ENCODE data around the gene LIN54.
"Not testable (repeated sequence)": the region's sequence is repeated elsewhere in the genome, so short reads cannot be mapped to it uniquely, and the experiment has no call there.

Gene LIN54

DNA sequence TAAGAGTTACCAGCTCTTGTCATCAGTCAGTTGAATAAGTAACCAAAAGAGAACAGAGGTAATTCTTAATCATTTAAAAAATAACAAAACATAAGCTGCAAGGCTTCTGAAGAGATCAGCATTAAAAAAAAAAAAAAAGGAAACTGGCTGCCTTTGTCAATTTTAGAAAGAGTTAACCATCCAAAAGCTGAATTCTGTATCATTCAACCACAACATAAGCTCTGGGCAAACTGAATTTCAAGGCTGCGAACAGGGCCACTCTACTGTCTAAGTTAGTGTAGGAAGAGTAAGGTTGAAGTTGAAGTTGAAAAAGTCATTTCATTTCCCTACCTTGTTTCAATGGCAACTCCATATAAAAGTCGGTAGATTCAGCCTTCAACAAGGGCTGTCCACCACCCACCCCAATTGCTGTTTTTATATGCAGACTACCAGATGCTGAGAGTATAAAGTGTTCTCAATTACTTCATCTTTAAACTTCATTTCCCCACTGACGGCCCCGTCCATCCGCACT, 1.1 kb upstream of the LIN54 start:
- no peak for DNase-seq

DNA sequence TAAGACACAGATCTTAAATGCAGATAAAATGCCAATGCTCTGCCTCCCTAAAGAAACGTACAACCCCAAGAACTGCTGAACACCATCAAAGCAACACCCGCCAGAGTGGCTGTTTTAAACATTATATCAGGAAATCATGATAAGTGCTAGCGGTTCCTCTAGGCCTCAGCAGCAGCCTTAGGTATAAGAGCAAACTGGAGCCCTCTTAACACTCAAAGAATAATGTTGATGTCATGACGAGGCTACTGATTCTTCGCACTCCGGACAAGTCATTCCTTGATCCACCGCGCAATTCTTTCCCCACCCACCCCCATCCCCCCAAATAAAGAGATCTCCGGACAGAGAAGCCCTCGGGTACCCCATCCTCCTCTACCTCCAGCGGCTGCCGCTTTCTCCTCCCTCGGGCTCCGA, 507 bp downstream of the LIN54 start:
- DNase-seq: no peak

DNA sequence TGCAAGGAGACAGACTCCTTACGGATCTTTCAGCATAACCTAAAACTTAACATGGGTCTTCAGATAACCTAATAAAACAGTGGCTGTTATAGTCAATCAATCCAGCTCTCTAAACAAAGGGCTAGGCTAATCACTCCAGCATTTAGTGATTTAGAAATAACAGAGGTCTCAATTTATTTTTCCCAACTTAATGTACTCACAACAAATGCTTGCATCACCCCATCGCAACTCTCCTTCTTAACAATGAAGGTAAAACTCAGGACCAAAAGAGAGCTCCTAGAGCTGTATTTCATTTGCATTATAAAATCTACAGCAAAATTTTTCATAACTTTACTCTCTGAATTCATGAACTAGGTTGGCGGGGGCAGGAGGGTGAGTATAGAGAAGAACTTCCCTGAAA, 1.1 kb downstream of the LIN54 start:
- DNase-seq: no peak

DNA sequence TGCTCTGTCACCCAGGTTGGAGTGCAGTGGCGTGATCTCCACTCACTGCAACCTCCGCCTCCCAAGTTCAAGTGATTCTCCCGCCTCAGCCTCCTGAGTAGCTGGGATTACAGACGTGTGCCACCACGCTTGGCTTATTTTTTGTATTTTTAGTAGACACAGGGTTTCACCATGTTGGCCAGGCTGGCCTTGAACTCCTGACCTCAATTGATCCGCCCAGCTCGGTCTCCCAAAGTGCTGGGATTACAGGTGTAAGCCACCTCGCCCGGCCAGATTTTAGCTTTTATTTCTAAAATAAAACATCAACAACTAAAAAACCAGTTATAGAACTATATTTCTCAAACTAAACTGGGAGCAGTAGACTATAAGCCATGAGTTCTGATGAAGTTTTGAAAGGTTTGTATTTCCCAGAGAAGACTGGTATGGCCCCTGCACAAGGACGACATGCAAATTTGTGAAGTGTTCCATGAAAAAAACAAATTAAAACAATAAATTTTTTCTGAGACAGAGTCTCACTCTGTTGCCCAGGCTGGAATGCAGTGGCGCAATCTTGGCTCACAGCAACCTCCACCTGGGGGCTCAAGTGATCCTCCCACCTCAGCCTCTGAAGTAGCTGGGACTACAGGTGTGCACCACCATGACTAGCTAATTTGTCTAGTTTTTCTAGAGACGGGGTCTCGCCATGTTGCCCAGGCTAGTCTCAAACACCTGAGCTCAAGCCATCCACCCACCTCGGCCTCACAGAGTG, 7.4 kb downstream of the LIN54 start:
- not testable (repeated sequence) for DNase-seq

DNA sequence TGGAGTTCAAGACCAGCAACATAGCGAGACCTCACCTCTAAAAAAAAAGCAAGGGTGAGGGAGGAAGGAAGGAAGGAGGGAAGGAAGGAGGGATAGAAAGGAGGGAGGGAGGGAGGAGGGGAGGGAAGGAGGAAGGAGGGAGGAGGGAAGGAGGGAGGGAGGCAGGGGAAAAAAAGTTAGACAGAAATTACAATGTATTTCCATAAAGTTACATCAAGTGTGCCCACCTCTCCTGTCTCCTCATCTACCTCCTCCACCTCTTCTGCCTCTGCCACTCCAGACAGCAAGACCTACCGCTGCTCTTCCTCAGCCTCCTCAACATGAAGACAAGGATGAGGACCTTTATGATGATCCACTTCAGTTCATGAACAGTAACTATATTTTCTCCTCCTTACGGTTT, 8.3 kb downstream of the LIN54 start:
- DNase-seq: no peak

DNA sequence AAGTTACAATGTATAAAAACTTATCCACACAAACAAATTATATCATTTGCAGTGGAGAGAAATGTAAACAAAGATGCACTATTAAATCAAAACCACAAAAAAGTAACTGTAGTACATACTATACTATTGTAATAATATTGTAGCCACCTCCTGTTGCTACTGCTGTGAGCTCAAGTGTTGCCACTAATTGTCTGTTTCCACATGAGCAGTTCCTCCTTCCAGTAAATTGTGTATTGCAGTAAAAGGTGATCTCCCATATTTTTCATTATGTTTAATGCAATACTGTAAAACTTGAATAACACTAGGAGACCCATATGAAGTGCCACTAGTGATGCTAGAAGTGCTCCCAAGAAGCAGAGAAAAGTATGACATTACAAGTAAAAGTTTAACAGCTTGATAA, 11.7 kb downstream of the LIN54 start:
- DNase-seq: no peak

DNA sequence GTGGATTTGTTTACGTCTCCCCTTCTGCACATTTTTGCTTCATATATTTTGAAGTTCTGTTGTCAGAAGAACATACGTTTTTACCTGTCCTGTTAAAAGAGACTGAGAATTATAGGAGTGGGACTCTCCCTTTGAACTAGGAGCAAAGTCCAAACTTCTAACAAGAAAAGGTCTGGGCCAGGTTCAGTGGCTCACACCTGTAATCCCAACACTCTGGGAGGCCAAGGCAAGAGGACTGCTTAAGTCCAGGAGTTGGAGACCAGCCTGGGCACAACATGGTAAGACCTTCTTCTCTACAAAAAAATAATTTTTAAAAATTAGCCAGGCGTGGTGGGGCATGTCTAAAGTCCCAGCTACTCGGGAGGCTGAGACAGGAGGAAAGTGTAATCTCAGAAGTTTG, 15.8 kb downstream of the LIN54 start:
- DNase-seq: no peak

DNA sequence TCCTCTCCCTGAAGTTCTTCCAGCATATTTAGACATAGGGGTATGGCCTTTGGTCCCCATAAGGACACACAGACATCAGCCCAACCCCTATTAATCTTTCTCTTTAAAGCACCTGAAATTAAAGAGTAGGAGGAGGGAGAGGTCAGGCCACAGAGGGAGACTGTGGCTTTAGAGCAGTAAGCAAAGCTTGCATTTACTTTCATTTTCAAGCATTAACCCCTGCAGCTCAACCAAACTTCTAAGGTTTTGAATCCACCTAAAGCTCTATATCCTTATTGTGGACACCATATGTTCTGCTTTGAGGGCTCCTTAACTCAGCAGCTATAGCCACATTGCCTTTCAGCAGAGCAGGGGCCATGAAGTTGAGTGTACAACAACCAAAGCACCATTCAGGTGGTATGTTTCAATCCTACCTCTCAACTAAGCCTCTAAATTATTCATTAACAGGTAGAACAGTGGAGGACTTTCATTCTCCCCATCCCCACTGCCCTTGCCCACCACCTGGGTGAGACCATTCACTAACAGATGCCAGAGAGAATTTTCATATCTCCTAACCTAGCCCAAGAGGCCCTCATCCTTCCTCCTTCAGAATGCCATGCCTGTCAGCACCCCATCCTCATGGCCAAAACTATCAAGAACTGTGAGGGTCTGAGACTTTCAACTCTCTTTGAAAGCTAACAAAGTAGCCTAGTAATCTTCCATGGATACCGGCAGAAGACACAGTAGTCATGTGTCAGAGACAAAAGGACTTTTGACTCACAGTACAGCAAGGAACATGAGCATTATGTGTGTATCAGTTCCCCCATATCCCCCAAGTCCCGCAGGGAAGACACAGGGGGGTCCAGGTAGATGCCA, 20.8 kb downstream of the LIN54 start:
- no peak for DNase-seq

DNA sequence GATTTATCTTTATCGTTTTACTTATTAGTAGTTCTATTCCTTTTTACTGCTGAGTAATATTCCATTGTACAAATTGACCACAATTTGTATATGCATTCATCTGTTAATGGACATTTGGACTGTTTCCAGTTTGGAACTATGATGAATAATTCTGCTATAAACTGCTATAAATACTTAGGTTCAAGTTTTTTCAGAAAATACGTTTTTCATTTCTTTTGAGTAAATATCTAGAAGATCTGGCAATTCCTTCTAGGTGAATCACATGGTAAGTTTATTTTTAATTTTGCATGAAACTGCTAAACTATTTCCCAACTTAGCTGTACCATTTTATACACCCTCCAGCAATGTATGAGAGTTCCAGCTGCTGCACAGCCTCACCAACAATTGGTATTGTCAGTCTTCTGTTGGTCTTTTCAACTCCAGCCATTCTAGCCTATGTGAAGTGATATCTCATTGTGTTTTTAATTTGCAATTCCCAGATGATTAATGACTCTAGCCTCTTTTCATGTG, 22.2 kb downstream of the LIN54 start:
- no peak for DNase-seq

DNA sequence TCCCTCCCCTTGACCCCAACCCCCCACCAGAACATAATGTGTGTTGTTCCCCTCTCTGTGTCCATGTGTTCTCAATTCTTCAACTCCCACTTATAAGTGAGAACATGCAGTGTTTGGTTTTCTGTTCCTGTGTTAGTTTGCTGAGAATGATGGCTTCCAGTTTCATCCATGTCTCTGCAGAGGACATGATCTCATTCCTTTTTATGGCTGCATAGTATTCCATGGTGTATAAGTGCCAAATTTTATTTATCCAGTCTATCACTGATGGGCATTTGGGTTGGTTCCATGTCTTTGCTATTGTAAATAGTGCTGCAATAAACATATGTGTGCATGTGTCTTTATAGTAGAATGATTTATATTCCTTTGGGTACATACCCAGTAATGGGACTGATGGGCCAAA, 23.1 kb downstream of the LIN54 start:
- not testable (repeated sequence) for DNase-seq

DNA sequence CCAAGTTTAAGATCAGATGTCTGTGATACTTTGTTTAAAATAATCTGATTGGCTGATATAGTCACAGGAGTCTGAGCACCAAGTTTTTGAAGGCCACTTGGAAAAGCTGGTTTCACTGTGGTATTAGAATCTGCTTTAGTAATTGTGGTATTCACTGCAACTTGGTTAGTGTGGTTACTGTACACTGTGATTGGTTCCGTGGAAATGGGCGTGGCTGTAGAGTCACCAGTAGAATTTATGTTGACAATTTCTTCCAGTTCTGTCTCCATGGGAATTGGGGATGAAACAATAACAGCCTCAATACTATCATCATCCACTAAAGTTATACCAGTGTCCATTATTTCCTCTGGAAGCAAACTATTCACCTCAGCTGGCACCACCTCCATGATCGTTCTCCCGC, 26.2 kb downstream of the LIN54 start:
- no peak for DNase-seq

DNA sequence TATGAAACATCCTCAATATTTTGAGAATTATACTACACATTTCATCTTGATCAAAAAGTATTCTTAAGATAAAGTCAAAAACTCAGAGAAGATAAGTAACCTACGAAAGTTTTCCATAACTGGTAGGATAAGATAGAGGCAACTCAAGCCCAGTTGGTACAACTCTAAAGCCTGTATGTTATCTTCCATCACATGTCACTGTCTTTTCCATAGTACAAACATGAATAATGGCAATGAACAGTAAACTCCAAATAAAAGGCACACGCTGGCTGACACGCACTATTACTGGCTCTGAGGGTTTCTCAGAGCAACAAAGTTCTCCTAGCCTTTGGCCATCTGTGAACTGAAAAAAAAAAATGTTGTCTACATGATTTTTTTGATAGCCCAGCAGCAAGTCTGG, 27.2 kb downstream of the LIN54 start:
- no peak for DNase-seq

DNA sequence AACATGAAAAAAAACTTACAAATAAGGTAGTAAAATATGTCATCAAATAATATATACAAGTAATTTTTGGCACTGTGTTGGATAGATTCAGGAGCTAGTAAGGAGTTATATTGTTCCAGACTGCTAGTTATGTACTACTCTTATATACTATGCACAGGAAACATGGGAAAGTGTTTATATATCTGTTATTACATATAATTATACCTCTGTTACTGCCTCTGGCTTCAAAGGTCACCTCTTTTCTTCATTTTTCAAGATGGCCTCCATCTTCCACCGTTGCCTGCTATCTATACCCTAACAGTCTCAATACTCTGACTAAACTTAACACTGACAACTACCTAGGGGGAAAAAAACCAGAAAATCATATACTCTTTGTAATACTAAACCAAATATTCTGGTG, 29.5 kb downstream of the LIN54 start:
- DNase-seq: no peak

DNA sequence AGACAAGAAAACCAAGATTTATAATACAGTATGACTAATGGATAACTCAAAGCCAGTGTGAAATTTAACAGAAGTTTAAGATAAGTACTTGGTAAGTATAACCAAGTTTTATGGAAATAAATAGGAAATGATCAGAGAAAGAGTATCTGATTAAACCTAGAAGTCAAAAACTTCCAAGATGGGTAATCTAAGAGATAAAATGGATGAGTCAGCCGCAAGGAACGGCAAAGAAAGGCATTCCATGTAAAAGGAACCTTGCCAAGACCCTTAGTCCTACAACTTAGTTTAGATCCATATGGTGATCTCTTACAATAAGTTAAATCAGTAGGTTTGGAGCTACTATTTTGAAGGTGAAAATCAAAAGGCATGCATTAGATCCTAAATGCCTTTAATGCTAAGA, 34.8 kb downstream of the LIN54 start:
- DNase-seq: no peak

DNA sequence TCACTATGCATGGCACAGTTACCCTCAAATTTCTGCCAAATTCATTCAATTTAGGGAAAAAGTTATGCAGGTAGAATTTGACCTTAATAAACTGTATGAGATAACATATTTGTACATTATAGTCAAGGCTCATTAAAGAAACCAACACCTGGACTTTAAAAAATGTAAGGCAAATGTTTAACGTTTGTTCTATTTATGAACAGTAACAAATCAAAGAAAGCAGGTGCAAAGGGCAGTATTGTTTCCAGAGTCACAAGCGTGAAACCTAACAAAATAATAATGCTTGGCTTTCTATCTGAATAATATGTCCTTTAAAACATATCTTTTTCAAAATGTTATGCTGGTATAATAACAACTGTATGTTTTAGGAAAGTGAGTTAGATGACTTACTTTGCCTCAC, 41.2 kb downstream of the LIN54 start:
- no peak for DNase-seq

DNA sequence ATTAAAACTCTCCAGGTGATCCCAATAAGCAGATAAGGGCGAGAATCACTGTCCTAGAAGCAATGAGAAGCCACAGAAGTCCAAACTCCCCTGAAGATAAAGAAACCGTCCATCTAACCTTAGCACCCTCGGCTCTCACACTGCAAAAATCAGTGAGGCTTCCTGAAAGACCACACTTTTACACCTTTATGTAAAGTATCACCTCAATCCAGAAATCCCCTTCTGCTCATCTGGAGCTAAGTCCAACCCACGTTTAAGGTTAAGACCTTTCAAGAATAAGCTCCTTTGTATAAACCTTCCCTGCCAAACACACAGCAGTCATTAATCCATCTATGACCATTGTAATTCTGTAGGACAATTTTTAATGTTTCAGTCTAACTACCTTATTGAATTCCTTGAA, 41.7 kb downstream of the LIN54 start:
- DNase-seq: no peak

DNA sequence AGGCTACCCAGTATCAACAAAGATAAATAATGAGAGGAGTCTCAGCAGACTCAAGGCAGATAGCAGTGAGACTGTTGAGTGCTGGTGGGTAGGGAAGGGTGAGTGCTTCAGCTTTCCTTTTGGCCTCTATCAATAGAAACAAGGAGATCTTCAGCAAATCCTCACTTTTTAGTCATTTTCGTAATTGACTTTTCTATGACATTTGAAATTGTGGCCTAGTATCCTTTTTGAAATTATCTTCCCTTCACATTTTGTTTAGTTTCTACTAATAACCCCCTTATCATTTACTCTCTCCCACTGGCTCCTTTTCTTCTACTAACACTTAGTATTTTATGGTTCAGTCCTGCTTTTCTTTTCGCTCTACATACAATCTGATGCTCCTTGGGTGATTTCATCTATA, 44.9 kb downstream of the LIN54 start:
- DNase-seq: no peak

DNA sequence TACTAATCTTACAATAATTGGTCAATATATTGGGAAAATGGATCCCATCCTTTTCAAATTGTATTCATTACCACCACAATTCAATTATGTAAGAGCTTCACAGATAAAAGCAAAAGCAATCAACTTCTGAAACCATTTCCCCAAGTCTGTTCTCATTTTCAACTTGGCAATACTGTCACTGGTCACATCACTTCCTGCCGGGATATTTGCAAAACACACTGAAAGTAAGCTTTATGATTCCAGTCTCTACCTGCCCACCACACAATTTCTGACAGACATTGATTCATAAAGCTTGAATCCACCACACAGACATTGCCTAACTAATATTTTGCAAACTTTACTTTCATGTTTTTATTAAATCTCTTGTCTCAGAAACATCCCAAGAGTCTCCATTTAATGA, 53.6 kb downstream of the LIN54 start:
- no peak for DNase-seq

DNA sequence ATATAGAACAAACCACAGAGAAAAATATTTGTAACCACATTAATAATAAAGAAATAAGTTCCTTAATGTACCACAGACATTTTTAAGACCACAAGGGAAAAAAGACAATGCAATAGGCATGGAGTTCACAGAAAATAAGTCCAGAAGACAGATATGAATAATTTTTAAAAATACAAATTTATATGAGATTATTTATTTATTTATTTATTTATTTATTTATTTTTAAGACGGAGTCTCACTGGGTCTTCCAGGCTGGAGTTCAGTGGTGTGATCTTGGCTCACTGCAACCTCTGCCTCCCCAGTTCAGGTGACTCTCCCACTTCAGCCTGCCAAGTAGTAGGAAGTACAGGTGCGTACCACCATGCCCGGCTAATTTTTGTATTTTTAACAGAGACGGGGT, 56.4 kb downstream of the LIN54 start:
- no peak for DNase-seq

DNA sequence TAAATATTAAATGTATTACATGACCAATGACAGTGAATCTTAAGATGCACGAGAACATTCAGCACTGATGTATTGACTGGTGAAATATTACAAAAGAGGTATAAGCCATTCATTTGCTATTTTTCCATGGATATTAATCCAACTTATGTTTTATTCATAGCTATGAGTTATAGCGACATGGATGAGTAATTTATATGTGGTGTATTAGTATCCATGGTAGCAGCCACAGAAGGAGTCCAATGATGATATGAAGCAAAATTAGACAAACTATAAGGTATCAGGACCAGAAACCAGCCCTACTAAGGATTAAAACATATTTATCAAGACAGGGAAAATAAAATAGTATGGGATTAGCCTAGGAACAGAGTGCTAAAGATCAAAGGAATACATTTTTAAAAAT, 59.4 kb downstream of the LIN54 start:
- DNase-seq: no peak

DNA sequence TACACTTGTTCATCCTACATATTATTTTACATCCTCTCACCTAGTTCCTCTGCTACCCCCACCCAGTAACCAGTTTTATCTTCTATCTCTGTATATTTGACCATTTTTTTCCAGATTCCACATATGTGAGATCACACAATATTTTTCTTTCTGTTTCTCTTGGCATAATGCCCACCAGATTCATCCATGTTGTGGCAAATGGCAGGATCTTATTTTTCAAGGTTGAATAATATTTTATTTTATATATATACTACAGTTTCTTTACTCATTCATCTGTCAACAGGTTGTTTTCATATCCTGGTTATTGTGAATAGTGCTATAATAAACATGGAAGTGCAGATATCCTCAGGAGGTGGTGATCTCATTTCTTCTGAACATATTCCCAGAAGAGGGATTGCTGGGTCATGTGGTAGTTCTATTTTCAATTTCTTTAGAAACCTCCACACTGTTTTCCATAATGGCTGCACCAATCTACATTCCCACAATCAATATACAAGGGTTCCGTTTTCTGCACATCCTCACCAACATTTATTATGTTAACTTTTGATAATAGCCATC, 61.9 kb downstream of the LIN54 start:
- no peak for DNase-seq

DNA sequence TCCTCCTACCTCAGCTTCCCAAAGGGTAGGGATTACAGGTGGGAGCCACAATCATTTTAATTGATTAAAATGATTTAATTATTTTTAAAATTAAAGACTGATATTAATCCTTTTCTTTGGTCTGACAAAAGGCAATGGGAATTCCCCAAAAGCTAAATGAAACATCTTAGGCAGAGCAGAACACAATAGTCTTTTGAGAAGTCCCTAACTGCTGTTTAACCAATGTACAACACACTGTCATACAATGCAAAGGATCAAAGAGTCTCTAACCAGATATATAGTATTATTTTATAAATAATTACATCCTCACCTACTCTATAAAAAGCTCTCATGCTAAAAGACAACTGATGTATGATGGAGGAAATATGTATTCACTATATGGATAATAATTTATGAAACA, 63.1 kb downstream of the LIN54 start:
- no peak for DNase-seq

DNA sequence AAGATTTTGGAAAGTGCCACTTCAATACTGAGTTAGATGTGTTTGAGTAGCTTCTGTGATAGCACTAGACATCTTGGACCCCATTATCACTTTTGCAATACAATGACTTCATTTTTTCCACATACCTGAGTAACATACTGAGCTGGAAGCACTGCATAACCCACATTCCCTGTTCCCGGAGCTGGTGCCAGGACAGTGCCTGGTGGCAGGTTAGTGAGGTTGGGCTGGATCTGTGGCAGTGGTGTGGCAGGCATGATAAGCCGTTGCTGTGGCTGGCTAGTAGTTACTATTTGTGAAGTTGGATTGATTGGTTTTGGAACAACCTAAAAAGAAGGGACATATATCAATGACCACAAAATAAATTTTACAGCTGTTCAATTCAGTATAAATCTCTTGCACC, 71.2 kb downstream of the LIN54 start:
- DNase-seq: no peak

DNA sequence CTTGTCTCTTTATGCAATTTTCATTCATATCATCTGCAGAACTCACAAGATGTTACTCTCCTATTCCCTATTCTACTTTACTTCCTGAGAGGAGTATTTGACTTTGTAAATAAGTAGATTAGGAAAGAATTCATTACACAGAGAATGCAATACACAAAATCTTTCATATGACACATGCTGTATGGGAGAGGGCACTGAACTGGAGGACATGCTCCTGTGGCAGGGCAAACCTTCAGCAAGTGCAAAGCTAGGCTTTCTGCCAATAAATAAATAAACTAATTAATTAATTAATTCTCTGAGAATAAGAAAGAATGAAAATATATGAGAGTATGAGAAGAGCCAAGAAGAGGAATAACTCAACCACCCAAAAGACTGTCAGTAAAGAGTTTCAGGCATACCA, 76.2 kb downstream of the LIN54 start:
- no peak for DNase-seq

Measured in 8988T (cell line).